A204.1 (cell line): ENCODE measurements around the gene SIGMAR1.

ENCODE experiments used
- FAIRE-seq: peaks from 2 replicates; lab custom pipeline; 2012; peaks lifted over from hg19 to GRCh38; lab: Jason Lieb, UNC

The SIGMAR1 gene

GRCh38 chr9:34603610-34604231 is 33.9 kb downstream of the SIGMAR1 start:
- peak; percentile 55 for FAIRE-seq

GRCh38 chr9:34601937-34602573 is 35.5 kb downstream of the SIGMAR1 start:
- FAIRE-seq: no peak

DNA sequence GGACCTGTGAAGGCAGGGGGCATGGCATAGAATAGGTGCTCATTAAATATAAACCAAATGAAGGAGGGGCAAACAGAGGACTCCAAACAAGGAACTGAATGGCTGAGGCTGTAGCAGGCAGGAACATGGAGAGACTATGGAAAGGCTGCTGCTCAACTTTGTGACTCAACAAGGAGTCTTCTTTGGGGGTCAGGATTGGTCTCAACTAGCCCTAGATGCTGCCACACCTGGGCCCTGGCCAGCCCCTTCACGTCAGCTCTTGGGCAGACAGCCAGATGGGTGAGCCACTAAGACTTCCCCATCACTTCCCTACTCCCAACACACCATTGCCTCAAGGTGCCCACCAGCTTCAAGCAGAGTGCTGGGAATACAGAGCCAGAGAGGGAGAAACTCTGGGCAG is 36.7 kb downstream of the SIGMAR1 start:
- no peak for FAIRE-seq

GRCh38 chr9:34599546-34599945 is 38.0 kb downstream of the SIGMAR1 start:
- FAIRE-seq: no peak

DNA sequence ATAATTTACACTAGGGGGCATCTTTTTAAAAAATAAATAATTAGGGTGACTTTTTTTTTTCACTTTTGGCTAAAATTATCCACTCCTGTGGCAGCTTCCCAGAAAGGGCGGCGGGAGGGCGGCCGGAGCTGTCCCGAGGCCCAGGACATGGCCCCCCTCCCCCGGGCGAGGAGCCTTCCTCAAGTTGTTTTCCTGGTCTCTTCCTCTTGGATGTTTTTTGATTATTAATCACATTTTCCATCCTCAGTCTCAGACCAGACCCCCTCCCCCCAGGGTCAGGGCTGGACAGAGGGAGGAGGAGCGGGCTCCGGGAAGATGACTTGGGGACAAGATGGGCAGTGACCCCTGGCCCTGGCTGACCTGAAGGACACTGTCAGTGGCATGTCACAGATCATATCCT is 43.4 kb downstream of the SIGMAR1 start:
- no peak for FAIRE-seq

- no peak for FAIRE-seq
These were observed 44.5 kb downstream of the SIGMAR1 start for GRCh38 chr9:34592895-34593601.

- no peak for FAIRE-seq
These were observed 45.4 kb downstream of the SIGMAR1 start for GRCh38 chr9:34591917-34592866.

- no peak for FAIRE-seq
These were observed 46.2 kb downstream of the SIGMAR1 start for GRCh38 chr9:34591248-34591916.

GRCh38 chr9:34590381-34591247 is 47.0 kb downstream of the SIGMAR1 start:
- no peak for FAIRE-seq

- no peak for FAIRE-seq
These were observed 47.8 kb downstream of the SIGMAR1 start, which contains the start of gene CNTFR for GRCh38 chr9:34589636-34590380. Gene CNTFR, minus strand, starts transcription at chr9:34589724. Its CDS starts 20,743 bp downstream, at chr9:34568981.

DNA sequence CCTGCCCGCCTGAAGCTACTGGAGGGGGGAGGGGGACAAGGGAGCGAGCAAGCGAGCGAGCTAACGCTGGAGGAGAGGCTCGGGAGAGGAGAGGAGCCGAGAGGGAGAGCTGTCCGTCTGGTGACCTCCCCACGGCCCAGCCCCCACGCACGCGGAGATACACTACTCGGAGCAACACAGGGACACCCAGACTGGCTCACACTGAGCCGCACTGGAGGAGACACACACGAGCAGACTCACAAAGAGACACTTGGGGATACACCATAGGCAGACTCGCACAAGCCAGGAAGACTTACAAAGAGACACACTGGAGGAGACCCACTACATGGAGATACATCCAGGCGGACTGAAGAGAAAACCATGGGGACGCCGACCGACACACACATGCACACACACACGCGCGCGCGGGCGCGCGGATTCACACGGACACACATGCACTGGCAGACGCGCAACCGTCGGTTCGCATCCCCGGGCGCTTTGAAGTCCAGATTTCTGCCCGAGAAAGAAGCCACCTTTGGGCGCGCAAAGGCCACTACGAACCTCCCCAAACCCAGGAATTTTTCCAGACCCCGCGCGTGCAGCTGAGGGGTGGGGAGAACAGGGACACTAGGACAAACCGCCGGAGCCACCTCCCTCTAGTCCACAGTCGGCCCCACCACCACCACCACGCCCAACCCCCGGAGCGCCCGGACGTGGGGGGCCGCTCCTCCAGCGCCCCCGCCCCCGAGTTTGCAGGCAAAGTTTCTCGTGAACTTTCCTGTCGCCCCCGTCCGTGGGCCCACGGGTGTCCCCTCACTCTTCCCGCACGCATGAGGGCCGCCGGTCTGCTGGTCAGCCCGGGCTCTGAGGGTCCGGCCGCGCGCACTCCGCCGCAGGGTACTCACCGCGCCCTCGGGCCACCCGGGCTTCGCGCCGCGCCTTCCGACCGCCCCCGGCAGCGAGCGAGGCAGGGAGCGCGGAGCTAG is 48.6 kb downstream of the SIGMAR1 start:
- FAIRE-seq: no peak

- FAIRE-seq: no peak
These were observed 50.3 kb downstream of the SIGMAR1 start for GRCh38 chr9:34587271-34587670.

DNA sequence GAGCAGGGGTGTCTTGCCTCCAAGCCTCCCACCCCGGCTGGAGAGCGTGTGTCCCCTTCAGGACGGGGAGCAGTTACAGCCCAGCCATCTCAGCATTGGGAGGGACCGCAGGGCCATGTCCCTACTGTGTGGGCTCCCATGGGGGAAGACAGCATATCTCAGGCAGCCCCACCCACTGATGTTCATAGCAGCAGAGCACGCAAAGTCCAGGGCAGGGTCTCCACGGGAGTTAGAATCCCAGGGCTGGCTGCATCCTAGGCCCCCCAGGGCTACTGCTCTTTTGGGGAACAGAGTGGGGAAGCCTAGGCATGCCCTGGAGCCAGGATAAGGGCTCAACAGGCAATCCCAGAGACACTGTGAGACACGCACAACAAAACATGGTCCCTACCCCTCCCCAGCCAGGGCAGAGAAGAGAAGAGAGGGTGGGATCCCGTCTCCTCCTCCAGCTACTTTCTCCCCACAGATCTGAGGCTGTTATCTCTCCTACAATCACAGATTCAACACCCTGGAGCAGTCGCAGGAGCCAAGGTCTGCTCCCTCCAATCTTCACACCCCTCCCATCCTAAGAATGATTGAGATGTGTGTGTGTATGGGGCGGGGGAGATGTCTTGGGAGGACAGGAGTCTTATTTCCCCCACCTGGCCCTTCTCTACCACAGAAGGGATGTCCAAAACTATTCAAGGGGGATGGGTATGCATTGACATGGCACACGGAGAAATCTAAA is 51.5 kb downstream of the SIGMAR1 start:
- no peak for FAIRE-seq

DNA sequence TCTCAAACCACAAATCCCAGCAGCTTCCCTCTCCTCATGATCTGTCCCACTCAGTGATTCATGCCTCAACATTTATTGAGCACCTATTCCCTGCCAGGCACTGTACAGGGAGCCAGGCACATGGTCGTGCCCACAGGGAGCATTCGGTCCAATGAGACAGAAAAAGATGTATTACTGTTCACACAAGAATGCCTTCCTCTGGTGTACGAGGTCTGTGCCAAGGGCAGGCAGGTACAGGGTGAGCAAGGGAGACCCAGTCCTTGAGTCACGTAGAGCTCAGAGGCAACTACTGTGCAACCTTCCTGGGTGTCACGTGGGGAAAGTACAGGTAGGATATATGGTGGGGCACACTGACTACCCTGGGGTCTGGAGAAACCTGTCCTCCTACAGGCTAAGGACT is 52.6 kb downstream of the SIGMAR1 start:
- no peak for FAIRE-seq
